ENCODE data around the gene SGPL1.

The SGPL1 gene

DNA sequence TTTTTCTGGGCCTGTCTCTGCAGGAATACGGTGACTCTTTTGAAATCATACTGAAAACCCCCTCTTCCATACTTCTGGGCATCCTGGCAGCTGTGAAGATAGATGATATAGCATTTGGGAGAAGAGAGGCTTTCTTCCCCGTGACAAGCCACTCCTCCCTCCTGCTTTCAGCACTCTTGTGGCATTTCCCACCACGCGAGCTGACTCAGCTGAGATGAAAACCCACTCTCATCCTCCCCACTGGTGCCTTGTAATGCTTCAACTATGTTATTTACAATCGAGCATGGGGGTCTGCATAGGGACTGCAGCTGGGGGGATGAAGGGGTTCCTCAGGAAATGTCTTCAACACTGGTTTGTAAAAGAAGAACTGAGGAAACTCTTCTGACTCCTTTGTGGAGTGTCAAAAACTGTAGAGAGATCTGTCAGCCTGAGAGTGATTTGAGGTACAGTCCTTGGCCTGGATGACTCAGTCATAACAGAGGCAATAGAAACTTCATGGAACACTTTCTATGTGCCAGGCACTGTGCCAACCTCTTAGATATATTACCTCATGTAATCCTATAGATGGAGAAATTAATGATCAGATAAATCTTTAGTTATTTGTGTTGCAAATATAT, 28.8 kb upstream of the SGPL1 start:
- no peak overlapping the region for H3K27ac ChIP-seq
- TF ChIP-seq, protein P1, sequence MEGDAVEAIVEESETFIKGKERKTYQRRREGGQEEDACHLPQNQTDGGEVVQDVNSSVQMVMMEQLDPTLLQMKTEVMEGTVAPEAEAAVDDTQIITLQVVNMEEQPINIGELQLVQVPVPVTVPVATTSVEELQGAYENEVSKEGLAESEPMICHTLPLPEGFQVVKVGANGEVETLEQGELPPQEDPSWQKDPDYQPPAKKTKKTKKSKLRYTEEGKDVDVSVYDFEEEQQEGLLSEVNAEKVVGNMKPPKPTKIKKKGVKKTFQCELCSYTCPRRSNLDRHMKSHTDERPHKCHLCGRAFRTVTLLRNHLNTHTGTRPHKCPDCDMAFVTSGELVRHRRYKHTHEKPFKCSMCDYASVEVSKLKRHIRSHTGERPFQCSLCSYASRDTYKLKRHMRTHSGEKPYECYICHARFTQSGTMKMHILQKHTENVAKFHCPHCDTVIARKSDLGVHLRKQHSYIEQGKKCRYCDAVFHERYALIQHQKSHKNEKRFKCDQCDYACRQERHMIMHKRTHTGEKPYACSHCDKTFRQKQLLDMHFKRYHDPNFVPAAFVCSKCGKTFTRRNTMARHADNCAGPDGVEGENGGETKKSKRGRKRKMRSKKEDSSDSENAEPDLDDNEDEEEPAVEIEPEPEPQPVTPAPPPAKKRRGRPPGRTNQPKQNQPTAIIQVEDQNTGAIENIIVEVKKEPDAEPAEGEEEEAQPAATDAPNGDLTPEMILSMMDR (IDR thresholded peaks at IDR 0.05), result no peak
- no peak overlapping the region for H3K4me3 ChIP-seq
- no peak for DNase-seq (ENCODE audit: low spot score)

DNA sequence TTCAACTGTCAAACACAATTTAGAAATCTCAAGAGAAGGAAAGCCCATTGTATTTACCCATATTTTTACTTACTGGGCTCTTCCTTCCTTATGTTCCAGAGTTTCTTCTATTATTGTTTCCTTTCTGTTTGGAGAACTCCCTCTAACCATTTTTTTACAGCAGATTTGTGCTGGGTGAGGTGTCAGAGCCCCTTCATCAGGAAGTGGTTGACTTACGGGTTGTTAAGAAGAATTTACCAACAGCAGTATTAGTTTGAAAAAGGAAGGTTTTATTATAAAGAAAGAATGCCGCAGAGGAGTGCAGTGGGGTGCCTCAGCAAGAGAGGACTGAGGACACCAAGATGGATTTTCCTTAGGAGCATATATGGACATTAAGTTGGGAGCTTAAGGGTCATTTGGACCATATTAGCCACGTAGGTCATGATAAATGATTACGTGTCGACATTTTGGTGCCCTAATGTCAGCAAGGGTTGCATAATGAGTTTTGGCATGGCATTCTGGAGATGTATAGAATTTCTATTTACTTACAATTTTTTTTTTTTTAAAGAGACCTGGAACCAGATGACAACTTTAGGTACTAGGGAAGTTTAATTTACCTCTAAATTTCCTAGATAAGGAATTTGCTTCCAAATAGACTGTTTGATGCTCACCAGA, 24.2 kb upstream of the SGPL1 start:
- TF ChIP-seq, protein P1 (IDR thresholded peaks at IDR 0.05), result no peak
- no peak for DNase-seq (ENCODE audit: low spot score)
- no peak overlapping the region for H3K27ac ChIP-seq
- H3K4me3 ChIP-seq, result no peak overlapping the region

DNA sequence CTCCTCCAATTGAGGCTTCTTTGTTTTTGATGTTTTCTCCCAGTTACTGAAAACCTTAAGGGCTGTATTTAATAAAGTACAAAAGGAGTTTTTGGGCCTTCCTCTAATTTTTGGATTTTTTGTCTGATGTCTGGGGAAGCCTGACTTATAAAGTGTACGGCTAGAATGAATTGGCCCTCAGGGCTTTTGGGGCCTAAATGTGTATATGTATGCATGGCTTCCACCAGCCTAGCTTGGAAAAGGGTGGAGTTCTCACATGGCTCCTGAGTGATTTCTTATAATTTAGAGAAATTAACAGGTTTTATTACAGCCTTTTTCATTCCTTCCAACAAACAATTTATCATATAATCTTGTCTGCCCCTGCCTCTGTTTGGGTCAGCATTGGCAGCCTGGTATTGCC, 20.1 kb upstream of the SGPL1 start:
- no peak overlapping the region for H3K27ac ChIP-seq
- no peak overlapping the region for H3K4me3 ChIP-seq
- TF ChIP-seq, protein P1 (IDR thresholded peaks at IDR 0.05), result no peak
- no peak for DNase-seq (ENCODE audit: low spot score)

DNA sequence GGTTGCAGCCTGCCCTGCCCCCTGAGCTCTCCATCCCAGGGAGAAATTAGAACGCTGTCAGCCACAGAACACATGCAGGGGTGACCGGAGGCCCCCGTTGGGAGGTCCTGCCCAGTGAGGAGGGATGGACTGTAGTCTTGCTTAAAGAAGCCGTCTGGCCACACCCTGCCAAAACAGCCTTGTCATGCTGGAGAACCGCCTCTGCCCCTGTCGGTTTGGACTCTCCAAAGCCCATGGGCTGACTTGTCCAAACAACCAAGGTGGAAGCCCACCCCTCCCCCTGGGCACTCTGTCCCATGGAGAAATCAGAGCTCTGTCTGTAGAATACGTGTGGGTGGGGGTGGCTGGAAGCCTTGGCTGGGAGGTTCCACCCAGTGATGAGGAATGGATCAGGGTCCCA, 17.9 kb upstream of the SGPL1 start:
- DNase-seq (ENCODE audit: low spot score), result no peak
- TF ChIP-seq, protein P1 (IDR thresholded peaks at IDR 0.05), result no peak
- no peak overlapping the region for H3K27ac ChIP-seq
- no peak overlapping the region for H3K4me3 ChIP-seq

DNA sequence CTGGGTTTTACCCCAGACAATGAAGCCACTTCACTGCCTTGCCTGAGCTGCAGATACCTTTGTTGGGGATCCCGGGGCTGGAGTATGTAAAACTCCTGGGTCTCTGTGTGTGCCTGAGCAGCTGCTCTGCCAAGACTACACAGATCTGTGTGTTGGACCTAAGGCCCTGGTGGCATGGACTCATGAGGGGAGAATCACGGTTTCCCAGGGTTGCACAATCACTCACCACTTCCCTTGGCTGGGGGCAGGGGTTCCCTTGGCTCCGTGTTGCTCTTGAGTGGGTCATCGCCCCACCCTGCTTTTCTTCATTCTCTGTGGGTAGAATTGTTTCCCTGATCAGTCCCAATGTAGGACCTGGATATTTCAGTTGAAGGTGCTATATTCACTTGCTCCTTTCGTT, 16.6 kb upstream of the SGPL1 start:
- Histone ChIP-seq H3K27ac (no peak overlapping the region), H3K4me3 (no peak overlapping the region)
- no peak for DNase-seq (ENCODE audit: low spot score)
- TF ChIP-seq, protein P1 (IDR thresholded peaks at IDR 0.05), result no peak

DNA sequence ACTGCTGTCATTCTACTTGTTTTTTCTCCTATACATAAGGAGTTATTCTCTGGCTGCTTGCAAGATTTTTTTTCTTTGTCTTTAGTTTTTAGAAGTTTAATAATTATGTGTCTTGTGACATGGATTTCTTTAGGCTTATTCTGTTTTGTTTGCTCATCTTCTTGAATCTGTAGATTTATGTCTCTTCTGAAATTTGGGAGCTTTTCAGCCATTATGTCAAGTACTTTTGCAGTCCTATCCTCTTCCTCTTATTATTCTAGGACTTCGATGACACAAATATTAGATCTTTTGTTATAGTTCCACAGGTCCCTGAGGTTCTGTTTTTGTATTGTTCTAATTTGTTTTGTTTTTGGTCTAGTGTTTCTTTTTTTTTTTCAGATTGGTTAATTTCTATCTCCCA, 13.9 kb upstream of the SGPL1 start:
- no peak overlapping the region for H3K4me3 ChIP-seq
- no peak overlapping the region for H3K27ac ChIP-seq
- DNase-seq (ENCODE audit: low spot score), result no peak
- TF ChIP-seq, protein P1 (IDR thresholded peaks at IDR 0.05), result no peak

DNA sequence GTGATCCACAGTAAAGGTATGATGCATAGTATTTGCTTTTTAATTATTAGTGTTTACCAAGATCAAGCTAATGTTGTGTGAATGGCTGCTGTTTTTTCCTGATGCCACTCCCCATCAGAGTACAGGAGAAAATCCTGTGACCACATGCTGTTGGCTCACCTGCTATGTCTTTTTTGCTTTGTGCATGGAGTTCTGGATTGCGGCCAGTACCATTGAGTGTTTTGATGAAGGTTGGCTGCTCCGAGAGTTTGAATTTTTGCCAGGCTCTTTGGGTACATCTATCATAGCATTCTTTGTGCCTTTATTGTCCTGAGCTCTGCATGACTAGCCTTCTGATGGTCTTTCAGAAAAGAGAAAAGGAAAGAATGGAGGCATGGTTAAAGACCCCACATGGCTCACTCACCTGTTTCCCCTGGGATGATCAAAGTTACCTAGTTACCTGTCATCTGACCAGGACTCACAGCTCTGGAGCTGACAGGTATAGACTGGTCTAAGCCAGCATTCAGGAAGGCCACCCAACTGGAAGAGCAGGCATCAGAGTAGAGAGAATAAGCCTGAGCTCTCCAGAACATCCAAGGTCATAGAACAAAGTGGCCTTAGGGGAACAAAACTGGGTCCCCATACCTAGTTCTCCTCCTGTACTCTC, 11.8 kb upstream of the SGPL1 start:
- TF ChIP-seq, protein P1 (IDR thresholded peaks at IDR 0.05), result no peak
- no peak overlapping the region for H3K4me3 ChIP-seq
- no peak overlapping the region for H3K27ac ChIP-seq
- no peak for DNase-seq (ENCODE audit: low spot score)
